NCI-H1048 (cell line): ENCODE measurements around the gene HEMGN.
"Not testable (repeated sequence)": the region's sequence is repeated elsewhere in the genome, so short reads cannot be mapped to it uniquely, and the experiment has no call there.

Experiments
- DNase-seq: peaks from one replicate; lab custom pipeline; 2025; lab: John Stamatoyannopoulos, UW

Gene HEMGN

GRCh38 chr9:97938081-97938644 is at the start of gene HEMGN:
TSS of gene HEMGN (minus strand) at chr9:97938172. CDS start at chr9:97938136, 36 bp downstream.
- DNase-seq: no peak

- DNase-seq: no peak
These were observed 49.5 kb upstream of the HEMGN start for GRCh38 chr9:97987487-97987886.

- DNase-seq: no peak
These were observed 47.3 kb upstream of the HEMGN start for GRCh38 chr9:97985058-97985861.

- DNase-seq: peak; percentile 56
These were observed 46.5 kb upstream of the HEMGN start for GRCh38 chr9:97984188-97985057.

GRCh38 chr9:97983589-97984187 is 45.7 kb upstream of the HEMGN start:
- peak; percentile 4 for DNase-seq

GRCh38 chr9:97982683-97983588 is 45.0 kb upstream of the HEMGN start, which contains the start of gene ANP32B:
TSS of gene ANP32B (plus strand) at chr9:97983341. CDS start at chr9:97983556, 215 bp downstream.
- peak; percentile 73 for DNase-seq

- DNase-seq: no peak
These were observed 44.1 kb upstream of the HEMGN start for GRCh38 chr9:97981846-97982682.

GRCh38 chr9:97980918-97981845 is 43.2 kb upstream of the HEMGN start:
- peak; percentile 70 for DNase-seq

- DNase-seq: no peak
These were observed 42.5 kb upstream of the HEMGN start for GRCh38 chr9:97980479-97980803.

GRCh38 chr9:97979788-97980478 is 42.0 kb upstream of the HEMGN start:
- DNase-seq: no peak

- DNase-seq: no peak
These were observed 40.6 kb upstream of the HEMGN start for GRCh38 chr9:97978371-97979130.

GRCh38 chr9:97976633-97977032 is 38.7 kb upstream of the HEMGN start:
- DNase-seq: not testable (repeated sequence)

- DNase-seq: no peak
These were observed 37.4 kb upstream of the HEMGN start for GRCh38 chr9:97975376-97975775.

- no peak for DNase-seq
These were observed 34.8 kb upstream of the HEMGN start for GRCh38 chr9:97972753-97973152.

GRCh38 chr9:97970165-97970564 is 32.2 kb upstream of the HEMGN start:
- DNase-seq: no peak

- no peak for DNase-seq
These were observed 31.0 kb upstream of the HEMGN start for GRCh38 chr9:97969014-97969413.

- DNase-seq: no peak
These were observed 28.5 kb upstream of the HEMGN start for GRCh38 chr9:97966493-97966892.

- DNase-seq: no peak
These were observed 26.9 kb upstream of the HEMGN start for GRCh38 chr9:97964901-97965300.
